ENCODE measurements around the gene SCN4A.

Gene SCN4A

GRCh38 chr17:63948521-63948920 lies 24.2 kb downstream of the SCN4A start:
- no peak for TF ChIP-seq CTCF (IDR thresholded peaks at IDR 0.05; ENCODE audit: low read depth, low read length)

GRCh38 chr17:63947711-63948330 lies 24.9 kb downstream of the SCN4A start:
- no peak for TF ChIP-seq CTCF (IDR thresholded peaks at IDR 0.05; ENCODE audit: low read depth, low read length)
- no peak overlapping the region for H3K4me3 ChIP-seq (ENCODE audit: low read depth, low read length)

More at GRCh38 chr17:63948521-63948920, 24.2 kb downstream of the SCN4A start:
- H3K4me3 ChIP-seq (ENCODE audit: low read depth, low read length) = no peak overlapping the region

GRCh38 chr17:63946440-63947363 lies 26.0 kb downstream of the SCN4A start:
- peak; percentile 48; the same call in 1 of the 2 replicates for TF ChIP-seq CTCF (IDR thresholded peaks at IDR 0.05; ENCODE audit: low read depth, low read length)
- H3K4me3 ChIP-seq (ENCODE audit: low read depth, low read length) = no peak overlapping the region

GRCh38 chr17:63945784-63946439 lies 26.8 kb downstream of the SCN4A start:
- no peak for TF ChIP-seq CTCF (IDR thresholded peaks at IDR 0.05; ENCODE audit: low read depth, low read length)
- H3K4me3 ChIP-seq (ENCODE audit: low read depth, low read length) = no peak overlapping the region

- no peak overlapping the region for H3K4me3 ChIP-seq (ENCODE audit: low read depth, low read length)
- no peak for TF ChIP-seq CTCF (IDR thresholded peaks at IDR 0.05; ENCODE audit: low read depth, low read length)
Observed at GRCh38 chr17:63944736-63945499, 27.8 kb downstream of the SCN4A start.

- H3K4me3 ChIP-seq (ENCODE audit: low read depth, low read length) = no peak overlapping the region
- 0 out of 2 replicates have a peak, but pooled peaks have one; percentile 8 for TF ChIP-seq CTCF (IDR thresholded peaks at IDR 0.05; ENCODE audit: low read depth, low read length)
Observed at GRCh38 chr17:63943745-63944144, 29.0 kb downstream of the SCN4A start.
